GM21717 (cell line): ENCODE results near the gene NOP14.
"Not testable (repeated sequence)": the region's sequence is repeated elsewhere in the genome, so short reads cannot be mapped to it uniquely, and the experiment has no call there.

ENCODE experiments used
- ATAC-seq: cut with Tn5 transposase; IDR thresholded peaks from one replicate; pipeline ENCODE4 v1.9.1; 2021; ENCODE audit warnings: mild to moderate bottlenecking, moderate library complexity; ENCODE audit not compliant: unreplicated experiment

NOP14 gene

GRCh38 chr4:2963175-2963965, at the start of gene NOP14, which contains the start of gene GRK4:
Gene NOP14 (minus strand): TSS chr4:2963406. CDS start chr4:2963319, 87 bp downstream.
Gene GRK4 (plus strand): TSS chr4:2963571. CDS start chr4:2964071, 500 bp downstream.
- ATAC-seq, result peak; percentile 82

- no peak for ATAC-seq
Measured at GRCh38 chr4:3011456-3012220, 48.4 kb upstream of the NOP14 start.

- ATAC-seq, result no peak
Measured at GRCh38 chr4:3010998-3011397, 47.8 kb upstream of the NOP14 start.

- ATAC-seq, result no peak
Measured at GRCh38 chr4:3010577-3010976, 47.4 kb upstream of the NOP14 start.

- ATAC-seq, result no peak
Measured at GRCh38 chr4:3009422-3009821, 46.2 kb upstream of the NOP14 start.

- no peak for ATAC-seq
Measured at GRCh38 chr4:3007724-3008123, 44.5 kb upstream of the NOP14 start.

- no peak for ATAC-seq
Measured at GRCh38 chr4:2996415-2996814, 33.2 kb upstream of the NOP14 start.

GRCh38 chr4:2995546-2996265, 32.5 kb upstream of the NOP14 start:
- no peak for ATAC-seq

GRCh38 chr4:2994917-2995316, 31.7 kb upstream of the NOP14 start:
- no peak for ATAC-seq

- ATAC-seq, result no peak
Measured at GRCh38 chr4:2991243-2991642, 28.0 kb upstream of the NOP14 start.

- not testable (repeated sequence) for ATAC-seq
Measured at GRCh38 chr4:2983715-2984114, 20.5 kb upstream of the NOP14 start.

- ATAC-seq, result no peak
Measured at GRCh38 chr4:2982012-2982411, 18.8 kb upstream of the NOP14 start.

GRCh38 chr4:2981256-2981819, 18.1 kb upstream of the NOP14 start:
- ATAC-seq, result no peak

GRCh38 chr4:2977211-2978088, 14.2 kb upstream of the NOP14 start:
- no peak for ATAC-seq

GRCh38 chr4:2971275-2971674, 8.1 kb upstream of the NOP14 start:
- no peak for ATAC-seq

GRCh38 chr4:2968381-2968780, 5.2 kb upstream of the NOP14 start:
- ATAC-seq, result no peak

GRCh38 chr4:2965262-2965661, 2.1 kb upstream of the NOP14 start:
- ATAC-seq, result no peak

- no peak for ATAC-seq
Measured at GRCh38 chr4:2964706-2965258, 1.6 kb upstream of the NOP14 start.

GRCh38 chr4:2963966-2964471, 813 bp upstream of the NOP14 start:
- peak; percentile 30 for ATAC-seq
